Naive B cell (primary cell): ENCODE data around the gene GUF1. TPM values are rescaled to one million over a fixed set of nuclear protein-coding genes. Genes with fewer than 3 reads are reported as not detected.
A peak's percentile ranks its signal among the peaks of the same experiment; 100 is the strongest.
"Not testable (repeated sequence)": the region's sequence is repeated elsewhere in the genome, so short reads cannot be mapped to it uniquely, and the experiment has no call there.

ENCODE experiments used
- ATAC-seq, 2 donors: fragments of 150-1000 bp; cut with Tn5 transposase; 2 replicates each; pipeline ENCODE4 v1.10.0; 2021; ENCODE audit warnings: low read depth in 2 of 2, mild to moderate bottlenecking in 2 of 2, moderate library complexity in 2 of 2
- DNase-seq: peaks from one replicate; pipeline ENCODE4 v3.0.0; 2022
- H3K27ac Mint-ChIP-seq, 6 donors: one replicate each; pipeline ENCODE4 v1.8.0; 2020 to 2022; ENCODE audit warnings: mild to moderate bottlenecking in 6 of 6, mixed read lengths in 6 of 6, moderate library complexity in 5 of 6, inconsistent platforms in 2 of 6
- H3K27me3 Mint-ChIP-seq, 3 donors: one replicate each; pipeline ENCODE4 v1.8.0; 2021 to 2022; ENCODE audit warnings: mixed read lengths in 3 of 3, mild to moderate bottlenecking in 1 of 3
- H3K36me3 Mint-ChIP-seq, 2 donors: one replicate each; pipeline ENCODE4 v1.8.0; 2020 to 2022; ENCODE audit warnings: mixed read lengths in 2 of 2, inconsistent platforms in 1 of 2, mild to moderate bottlenecking in 1 of 2
- H3K4me1 Mint-ChIP-seq, 3 donors: one replicate each; pipeline ENCODE4 v1.8.0; 2020 to 2022; ENCODE audit warnings: mixed read lengths in 3 of 3, inconsistent platforms in 1 of 3, mild to moderate bottlenecking in 1 of 3, moderate library complexity in 1 of 3
- H3K4me3 Mint-ChIP-seq, 8 donors: one replicate each; pipeline ENCODE4 v1.8.0; 2020 to 2022; ENCODE audit warnings: mild to moderate bottlenecking in 8 of 8, mixed read lengths in 8 of 8, moderate library complexity in 8 of 8, inconsistent platforms in 2 of 8
- H3K9me3 Mint-ChIP-seq, 7 donors: one replicate each; pipeline ENCODE4 v1.8.0; 2020 to 2022; ENCODE audit warnings: mixed read lengths in 7 of 7, mild to moderate bottlenecking in 5 of 7, inconsistent platforms in 2 of 7, moderate library complexity in 1 of 7
- polyA plus RNA-seq, 6 donors: library from polyadenylated mRNA; unstranded; fragments of 300-500 nt; fragmentation: Illumina TruSeq; gene quantifications; one replicate each; pipeline ENCODE4 v1.2.3, GENCODE V29; 2021; ENCODE audit warnings: low read depth in 6 of 6

Gene GUF1
- polyA plus RNA-seq, 6 donors from 2014 or later = 6.6 to 19.6 (median 14.4) TPM

- ATAC-seq (peak; percentile 24 to 26), DNase-seq (no peak)
- peak overlapping the region; percentile 77 to 99 (median 94) for H3K4me3 Mint-ChIP-seq
- no peaks in the 10 kb centered on the region for H3K27me3 Mint-ChIP-seq
- peaks cover 25 to 47% (median 39%) of the 10 kb centered on the region in 3 donors for H3K4me1 Mint-ChIP-seq
- no peaks in the 10 kb centered on the region for H3K9me3 Mint-ChIP-seq
- H3K36me3 Mint-ChIP-seq = peaks cover 0 to 4% of the 10 kb centered on the region in 2 donors
- H3K27ac Mint-ChIP-seq = peak overlapping the region; percentile 78 to 95 (median 92)
Observed at GRCh38 chr4:44725726-44726037, 47.5 kb downstream of the GUF1 start.

DNA sequence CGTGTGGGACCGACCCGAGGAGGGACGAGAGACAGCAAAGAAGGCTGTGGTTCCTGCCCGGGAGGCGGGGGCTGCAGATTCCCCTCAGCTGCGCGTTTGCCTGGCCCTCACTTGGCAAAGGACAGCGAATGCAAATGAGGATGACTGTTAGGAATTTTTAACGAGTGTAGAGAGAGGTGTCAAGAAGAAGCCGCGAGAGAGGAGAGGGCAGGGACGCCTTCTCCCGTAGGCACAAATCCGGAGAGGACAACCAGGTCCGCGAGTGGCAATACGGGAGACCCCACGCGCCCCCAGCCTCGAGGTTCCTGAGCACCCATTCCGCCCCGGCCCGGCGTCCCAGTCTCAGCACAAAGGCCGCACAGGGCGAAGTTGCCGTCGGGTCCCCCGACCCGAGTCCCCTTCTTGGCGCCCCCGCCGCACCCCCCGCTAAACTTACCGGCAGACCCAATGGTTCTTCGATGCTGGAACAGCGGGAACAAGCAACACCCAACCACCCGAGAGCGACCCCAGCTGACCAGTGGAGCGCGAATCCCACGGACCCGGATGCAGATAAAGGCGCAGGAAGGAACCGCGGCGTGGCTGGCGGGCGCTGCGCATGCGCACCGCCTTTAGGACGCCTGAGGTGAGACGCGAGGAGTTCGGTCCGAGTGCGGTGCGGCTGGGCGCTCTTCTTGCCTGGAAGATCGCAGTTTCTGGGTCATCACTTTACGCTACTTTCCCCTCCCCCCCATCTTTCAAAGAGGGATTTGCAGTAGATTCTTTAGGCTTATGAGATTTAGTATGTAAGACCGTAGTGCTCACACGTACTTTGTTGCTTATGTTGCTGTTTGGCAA lies 48.0 kb downstream of the GUF1 start, which contains the start of gene GNPDA2:
TSS of gene GNPDA2 (minus strand) at position 519 of the 834 bp plus-strand sequence. CDS start 4,349 bp downstream, outside the sequence.
- Mint-ChIP-seq H3K9me3 (no peaks in the 10 kb centered on the region), H3K27ac (peak within 1 kb of the TSS; percentile 78 to 95 (median 92)), H3K36me3 (no peaks in the 10 kb centered on the region), H3K4me3 (peak within 1 kb of the TSS; percentile 77 to 99 (median 94)), H3K4me1 (peaks cover 25 to 42% (median 39%) of the 10 kb centered on the region in 3 donors), H3K27me3 (peaks cover 0 to under 1% (median 0%) of the 10 kb centered on the region in 3 donors)
- ATAC-seq (peak; percentile 93 to 94), DNase-seq (peak; percentile 81)

GRCh38 chr4:44727471-44727870 lies 49.3 kb downstream of the GUF1 start:
- Mint-ChIP-seq H3K36me3 (no peaks in the 10 kb centered on the region), H3K4me1 (peaks cover 25 to 41% (median 36%) of the 10 kb centered on the region in 3 donors), H3K27me3 (peaks cover 0 to 6% (median under 1%) of the 10 kb centered on the region in 3 donors), H3K9me3 (no peaks in the 10 kb centered on the region), H3K4me3 (peak overlapping the region in 7 of 8 donors; percentile 7 to 99 (median 90)), H3K27ac (peak overlapping the region in 1 of 6 donors; percentile 78)
- no peak for DNase-seq
- ATAC-seq = no peak

- Mint-ChIP-seq H3K27me3 (peaks cover 3 to 11% (median 10%) of the 10 kb centered on the region in 3 donors), H3K4me3 (peak overlapping the region in 1 of 8 donors; percentile 26)
- H3K9me3 Mint-ChIP-seq = not testable (repeated sequence)
Observed at GRCh38 chr4:44728694-44729093, 50.5 kb downstream of the GUF1 start.

DNA sequence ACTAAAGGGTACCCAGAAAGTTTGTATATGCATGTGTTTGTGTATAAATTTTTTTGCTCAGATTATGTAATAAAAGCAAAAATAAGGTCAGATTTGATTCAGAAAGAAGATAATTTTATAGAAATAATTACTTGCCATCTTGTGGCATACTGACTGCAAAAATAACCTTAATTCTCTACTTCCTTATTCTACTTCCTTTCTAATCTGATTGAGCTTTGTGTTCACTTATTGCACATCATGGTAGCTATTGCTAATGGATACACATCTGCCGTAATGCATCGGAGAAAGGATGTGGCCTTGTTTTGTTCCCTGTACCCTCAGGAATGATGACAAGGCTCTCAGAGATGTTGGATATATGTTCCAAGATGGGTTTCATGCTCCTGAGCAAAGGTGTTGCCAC lies 58.7 kb downstream of the GUF1 start:
- H3K27ac Mint-ChIP-seq = peak overlapping the region in 3 of 6 donors; percentile 8 to 86 (median 69)
- H3K4me1 Mint-ChIP-seq = peaks cover 6 to 12% (median 11%) of the 10 kb centered on the region in 3 donors
- H3K27me3 Mint-ChIP-seq = peaks cover 23 to 37% (median 29%) of the 10 kb centered on the region in 3 donors
- H3K4me3 Mint-ChIP-seq = peak overlapping the region in 4 of 8 donors; percentile 2 to 81 (median 28)
- peaks cover 0 to 2% (median 0%) of the 10 kb centered on the region in 7 donors for H3K9me3 Mint-ChIP-seq
- no peaks in the 10 kb centered on the region for H3K36me3 Mint-ChIP-seq
- peak; percentile 84 to 90 for ATAC-seq
- peak; percentile 21 for DNase-seq

More at GRCh38 chr4:44728694-44729093, 50.5 kb downstream of the GUF1 start:
- peaks cover 19 to 33% (median 26%) of the 10 kb centered on the region in 3 donors for H3K4me1 Mint-ChIP-seq
- not testable (repeated sequence) for ATAC-seq, H3K27ac Mint-ChIP-seq, H3K36me3 Mint-ChIP-seq, DNase-seq

GRCh38 chr4:44738615-44739014 lies 60.4 kb downstream of the GUF1 start:
- peaks cover 0 to 2% (median 0%) of the 10 kb centered on the region in 7 donors for H3K9me3 Mint-ChIP-seq
- H3K4me3 Mint-ChIP-seq = no peak overlapping the region
- ATAC-seq (peak in 1 of 2 donors; percentile 27), DNase-seq (no peak)
- peaks cover 6 to 12% (median 11%) of the 10 kb centered on the region in 3 donors for H3K4me1 Mint-ChIP-seq
- peaks cover 17 to 35% (median 35%) of the 10 kb centered on the region in 3 donors for H3K27me3 Mint-ChIP-seq
- no peak overlapping the region for H3K27ac Mint-ChIP-seq
- peaks cover 0 to 6% of the 10 kb centered on the region in 2 donors for H3K36me3 Mint-ChIP-seq

GRCh38 chr4:44740201-44740600 lies 62.0 kb downstream of the GUF1 start:
- DNase-seq (no peak), ATAC-seq (no peak)
- Mint-ChIP-seq H3K4me1 (peaks cover 6 to 12% (median 11%) of the 10 kb centered on the region in 3 donors), H3K9me3 (peaks cover 0 to 8% (median 0%) of the 10 kb centered on the region in 7 donors), H3K27me3 (peaks cover 10 to 20% (median 19%) of the 10 kb centered on the region in 3 donors), H3K36me3 (peaks cover 0 to 6% of the 10 kb centered on the region in 2 donors), H3K27ac (no peak overlapping the region), H3K4me3 (no peak overlapping the region)

Other genes starting within 250 kb of the GUF1 start
- under 1 TPM in 1 of 6 donors, not detected in 5; 0.16 TPM for gene KCTD8, start 229.6 kb upstream of the GUF1 start, polyA plus RNA-seq
- gene YIPF7, start 26.8 kb upstream of the GUF1 start, polyA plus RNA-seq = not detected
- 10 to 100 TPM; 17.8 to 39.0 (median 30.2) TPM for gene GNPDA2, start 48.1 kb downstream of the GUF1 start, polyA plus RNA-seq